IMR-90 (cell line): ENCODE data around the gene TTC28. TPM values are rescaled to one million over a fixed set of nuclear protein-coding genes. Genes with fewer than 3 reads are reported as not detected.
A peak's percentile ranks its signal among the peaks of the same experiment; 100 is the strongest.

Experiments used
- ATAC-seq: fragments of 200-7000 bp; cut with Tn5 transposase; 2 replicates; pipeline ENCODE4 v1.9.1; 2020; ENCODE audit warnings: low read depth, mild to moderate bottlenecking, moderate library complexity
- BruUV-seq: library from RNA; stranded (reverse); fragments of 400-500 nt; replicated peaks from 2 replicates; lab custom pipeline; 2021; lab: Mats Ljungman, UMichigan
- CTCF ChIA-PET: fragments of 300-600 bp; formaldehyde crosslinking; extraction: SDS; loops from one replicate; lab custom pipeline; 2021; ENCODE audit warnings: antibody characterized with exemption; lab: Yijun Ruan, JAX
- POLR2A ChIA-PET: fragments of 300-600 bp; sonication (Branson Sonifier 250); formaldehyde crosslinking; loops from one replicate; lab custom pipeline; 2022; ENCODE audit warnings: antibody characterized with exemption; ENCODE audit not compliant: unreplicated experiment; lab: Charles Lee
- DNase-seq: peaks from one replicate; pipeline ENCODE4 v3.0.0; 2013
- H2AFZ ChIP-seq: replicated peaks from 2 replicates; pipeline ENCODE3; 2013; ENCODE audit warnings: low read length, mild to moderate bottlenecking; ENCODE audit not compliant: poor library complexity
- H2AK5ac ChIP-seq: 2 replicates; pipeline ENCODE4 v1.6.1; 2013; ENCODE audit warnings: low read depth, low read length, inconsistent platforms
- H2AK9ac ChIP-seq: replicated peaks from 2 replicates; pipeline ENCODE3; 2013; ENCODE audit warnings: mild to moderate bottlenecking, low read depth, low read length, moderate library complexity; ENCODE audit not compliant: poor library complexity
- H2BK120ac ChIP-seq: 2 replicates; pipeline ENCODE4 v1.6.1; 2013; ENCODE audit warnings: low read depth, low read length, inconsistent platforms
- H2BK15ac ChIP-seq: 3 replicates; pipeline ENCODE4 v1.6.1; 2013; ENCODE audit warnings: low read depth, low read length, inconsistent platforms
- H2BK20ac ChIP-seq: 2 replicates; pipeline ENCODE4 v1.6.1; 2013; ENCODE audit warnings: low read depth, mild to moderate bottlenecking, inconsistent platforms, low read length, moderate library complexity
- H2BK5ac ChIP-seq: 2 replicates; pipeline ENCODE4 v1.6.1; 2013; ENCODE audit warnings: mild to moderate bottlenecking, low read depth, low read length, inconsistent platforms; ENCODE audit not compliant: poor library complexity, severe bottlenecking
- H3K14ac ChIP-seq: replicated peaks from 2 replicates; pipeline ENCODE4 v1.6.1; 2013; ENCODE audit warnings: low read depth, low read length, inconsistent platforms
- H3K18ac ChIP-seq: 2 replicates; pipeline ENCODE4 v1.6.1; 2013; ENCODE audit warnings: low read depth, low read length, control low read depth
- H3K23ac ChIP-seq: 2 replicates; pipeline ENCODE4 v1.6.1; 2013; ENCODE audit warnings: low read depth, low read length, inconsistent platforms
- H3K27ac ChIP-seq: 2 replicates; pipeline ENCODE4 v1.5.1; 2013; ENCODE audit warnings: mild to moderate bottlenecking, control low read depth, low read length; ENCODE audit not compliant: insufficient read depth
- H3K27me3 ChIP-seq: 2 replicates; pipeline ENCODE4 v1.6.1; 2013; ENCODE audit warnings: low read length; ENCODE audit not compliant: control insufficient read depth, insufficient read depth
- H3K36me3 ChIP-seq: 2 replicates; pipeline ENCODE4 v1.6.1; 2013; ENCODE audit warnings: low read length, mixed read lengths; ENCODE audit not compliant: control insufficient read depth, insufficient read depth
- H3K4ac ChIP-seq: 2 replicates; pipeline ENCODE4 v1.6.1; 2013; ENCODE audit warnings: low read depth, low read length, inconsistent platforms
- H3K4me1 ChIP-seq: 2 replicates; pipeline ENCODE4 v1.6.1; 2013; ENCODE audit warnings: low read length, mixed read lengths; ENCODE audit not compliant: control insufficient read depth, insufficient read depth
- H3K4me2 ChIP-seq: 2 replicates; pipeline ENCODE4 v1.6.1; 2013; ENCODE audit warnings: low read depth, mild to moderate bottlenecking, control low read depth, low read length, moderate library complexity
- H3K4me3 ChIP-seq: 2 replicates; pipeline ENCODE4 v1.5.1; 2013; ENCODE audit warnings: low read depth, mild to moderate bottlenecking, control low read depth, low read length, moderate library complexity; ENCODE audit not compliant: insufficient read depth
- H3K56ac ChIP-seq: 2 replicates; pipeline ENCODE4 v1.6.1; 2013; ENCODE audit warnings: low read length, inconsistent platforms; ENCODE audit not compliant: insufficient read depth; ENCODE audit errors: extremely low read depth
- H3K79me1 ChIP-seq, 2 experiments: 2 replicates each; pipeline ENCODE4 v1.6.1; 2013; ENCODE audit warnings: low read length in 2 of 2, inconsistent platforms in 1 of 2, low read depth in 1 of 2
- H3K9ac ChIP-seq: 2 replicates; pipeline ENCODE4 v1.6.1; 2013; ENCODE audit warnings: low read depth, low read length, control low read depth
- H3K9me1 ChIP-seq: 2 replicates; pipeline ENCODE4 v1.6.1; 2013; ENCODE audit warnings: low read length, inconsistent platforms; ENCODE audit not compliant: insufficient read depth
- H3K9me3 ChIP-seq: 2 replicates; pipeline ENCODE4 v1.6.1; 2013; ENCODE audit warnings: low read length; ENCODE audit not compliant: control insufficient read depth, insufficient read depth
- H4K20me1 ChIP-seq: 2 replicates; pipeline ENCODE4 v1.6.1; 2013; ENCODE audit warnings: low read length, inconsistent platforms; ENCODE audit not compliant: insufficient read depth
- H4K5ac ChIP-seq: 2 replicates; pipeline ENCODE4 v1.6.1; 2013; ENCODE audit warnings: mild to moderate bottlenecking, low read depth, low read length, control low read depth
- H4K8ac ChIP-seq, 2 experiments: 2 replicates each; pipeline ENCODE4 v1.6.1; 2013; ENCODE audit warnings: low read depth in 2 of 2, low read length in 2 of 2, control low read depth in 1 of 2, inconsistent platforms in 1 of 2
- H4K91ac ChIP-seq: 2 replicates; pipeline ENCODE4 v1.6.1; 2013; ENCODE audit warnings: low read depth, low read length, inconsistent platforms; ENCODE audit not compliant: insufficient read depth
- CTCF ChIP-seq: conservative IDR thresholded peaks from 2 replicates; pipeline ENCODE4 v1.5.1; 2012; ENCODE audit warnings: mild to moderate bottlenecking, low read depth, low read length, improper control_type of control experiment
- FOS ChIP-seq: fragments of 150-350 bp; IDR thresholded peaks from 2 replicates; pipeline ENCODE4 v1.6.1; 2016; ENCODE audit warnings: low read depth, low read length
- USF2 ChIP-seq: fragments of 150-350 bp; IDR thresholded peaks from 2 replicates; pipeline ENCODE4 v1.6.1; 2017; ENCODE audit warnings: mild to moderate bottlenecking, antibody characterized with exemption, low read length, low read depth
- WGBS, 2 experiments: methylation state at CpG; one replicate each; pipeline versions ENCODE4 v1.1.5 to v1.1.7; 2013; ENCODE audit warnings: missing lambda C conversion rate in 2 of 2; ENCODE audit not compliant: insufficient read length in 1 of 2; ENCODE audit errors: extremely low coverage in 2 of 2; 5-methylcytosine and 5-hydroxymethylcytosine counted together
- dilution Hi-C: fragments of 300-500 bp; cut with HindIII; formaldehyde crosslinking; loops from one replicate; pipeline ENCODE4 v1.14.3; 2018; ENCODE audit warnings: low sequenced_read_pairs; ENCODE audit not compliant: unreplicated experiment
- in situ Hi-C: fragments of 300-500 bp; cut with MboI; formaldehyde crosslinking; loops from 3 replicates; pipeline ENCODE4 v1.14.3; 2019; ENCODE audit warnings: low sequenced_read_pairs, inconsistent platforms, mixed read lengths
- intact Hi-C: fragments of 100-400 bp; cut with micrococcal nuclease; formaldehyde crosslinking; loops from 2 replicates; pipeline ENCODE4 v1.10.0; 2022
- polyA plus RNA-seq, 3 experiments: library from polyadenylated mRNA; depleted of rRNA; stranded (reverse); fragments of >200 nt; gene quantifications; 2 replicates each; pipeline ENCODE4 v1.2.3, GENCODE V29; 2012; ENCODE audit warnings: low replicate concordance in 1 of 3
- total RNA-seq: library from RNA; depleted of rRNA; stranded (reverse); fragments of >200 nt; gene quantifications from 2 replicates; pipeline ENCODE4 v1.2.3, GENCODE V29; 2012

TTC28 gene
- total and polyA plus RNA-seq, 2 of the 4 experiments (the other 2 are of a cell fraction) = 5.6 to 13.3 TPM

GRCh38 chr22:28711341-28711740, 31.7 kb upstream of the TTC28 start (continued):
- TF ChIP-seq USF2 = no peak

GRCh38 chr22:28710576-28711191, 31.0 kb upstream of the TTC28 start:
- Histone ChIP-seq H3K79me1 (0 out of 4 replicates have a peak, but pooled peaks cover 0 to 3% of the 10 kb centered on the region in 2 experiments), H2AK9ac (no peak overlapping the region), H3K4me3 (no peak overlapping the region), H3K9ac (peak overlapping the region; percentile 47), H2AFZ (no peak overlapping the region), H3K27me3 (no peaks in the 10 kb centered on the region), H2BK5ac (peak overlapping the region; percentile 97), H3K9me1 (peaks cover 3% of the 10 kb centered on the region; the same call in 1 of the 2 replicates), H3K23ac (peak overlapping the region; percentile 84; the same call in 1 of the 2 replicates), H4K5ac (peak overlapping the region; percentile 89), H3K18ac (peak overlapping the region; percentile 93), H3K4me2 (peak overlapping the region; percentile 43), H3K9me3 (no peaks in the 10 kb centered on the region), H4K20me1 (0 out of 2 replicates have a peak, but pooled peaks cover 3% of the 10 kb centered on the region), H4K8ac (peak overlapping the region; percentile 60 to 90; a peak in 3 of 4 replicates), H4K91ac (peak overlapping the region; percentile 78), H3K36me3 (no peaks in the 10 kb centered on the region), H2BK15ac (peak overlapping the region; percentile 68; the same call in 2 of the 3 replicates), H3K14ac (peak overlapping the region; percentile 47), H3K56ac (peak overlapping the region; percentile 79), H2BK20ac (peak overlapping the region; percentile 93; the same call in 1 of the 2 replicates), H2AK5ac (peak overlapping the region; percentile 83; the same call in 1 of the 2 replicates), H3K4ac (peak overlapping the region; percentile 87), H3K27ac (peak overlapping the region; percentile 88), H3K4me1 (peaks cover 12% of the 10 kb centered on the region), H2BK120ac (peak overlapping the region; percentile 86)
- WGBS, 2 experiments = no CpG with 5 or more reads among the region's 3 CpGs
- ATAC-seq = peak; percentile 90
- no TSS peak for BruUV-seq
- in situ Hi-C loops = no loop called here
- intact Hi-C loops = loop anchor here (5.0 kb wide), 1 partner anchor 62 kb away; the partner anchor contains the start of gene CCDC117
- peak; percentile 93 for DNase-seq
- dilution Hi-C loops = no loop called here
- ChIA-PET POLR2A (no interaction called here), CTCF (interaction anchor here (0.7 kb wide), 1 partner anchor 56 kb away, joined by 4 read pairs; no protein-coding TSS in a partner anchor)
- 0 out of 2 replicates have a peak, but pooled peaks have one; percentile 7 for TF ChIP-seq CTCF
- peak; percentile 41; the same call in 1 of the 2 replicates for TF ChIP-seq FOS
- no peak; the same call in 1 of the 2 replicates for TF ChIP-seq USF2
